ENCODE data around the gene ZKSCAN3. TPM values are rescaled to one million over a fixed set of nuclear protein-coding genes. Genes with fewer than 3 reads are reported as not detected.

Gene ZKSCAN3
- total RNA-seq, 1 donor from 2014 or later: 3.5 TPM

DNA sequence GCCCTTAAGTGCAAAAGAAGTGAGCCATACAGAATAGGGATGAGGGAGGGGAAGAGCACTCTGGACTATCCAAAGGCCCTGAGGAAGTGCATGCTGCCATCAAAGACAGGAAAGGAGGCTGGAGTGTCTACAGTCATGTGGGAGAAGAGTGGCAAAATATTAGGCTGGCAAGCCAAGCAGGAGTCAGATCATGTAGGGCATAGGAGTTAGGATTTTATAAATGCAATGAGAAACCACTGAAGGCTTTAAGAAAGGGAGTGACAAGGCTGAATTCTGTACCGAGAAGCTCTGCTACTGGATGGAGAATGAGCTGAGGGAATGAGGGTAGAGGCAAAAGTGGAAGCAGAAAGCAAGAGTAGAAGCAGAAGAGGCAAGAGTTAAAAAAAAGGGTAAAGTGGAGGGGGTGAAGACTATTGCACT is 16.1 kb upstream of the ZKSCAN3 start:
- Mint-ChIP-seq H3K27ac (no peak overlapping the region), H3K4me1 (ENCODE audit: low read depth) (peaks cover 4% of the 10 kb centered on the region), H3K4me3 (ENCODE audit: low read depth) (no peak overlapping the region), H3K36me3 (ENCODE audit: low read depth) (peaks cover 3% of the 10 kb centered on the region), H3K9me3 (peaks cover 18% of the 10 kb centered on the region), H3K27me3 (ENCODE audit: low read depth) (peaks cover 2% of the 10 kb centered on the region)
- intact Hi-C loops (cut with micrococcal nuclease): loop anchor here (5.0 to 10.0 kb wide), 2 partner anchors 51 to 109 kb away; partner anchors contain the start of genes PGBD1 and ZSCAN9
- no peak for DNase-seq (ENCODE audit: low spot score)

DNA sequence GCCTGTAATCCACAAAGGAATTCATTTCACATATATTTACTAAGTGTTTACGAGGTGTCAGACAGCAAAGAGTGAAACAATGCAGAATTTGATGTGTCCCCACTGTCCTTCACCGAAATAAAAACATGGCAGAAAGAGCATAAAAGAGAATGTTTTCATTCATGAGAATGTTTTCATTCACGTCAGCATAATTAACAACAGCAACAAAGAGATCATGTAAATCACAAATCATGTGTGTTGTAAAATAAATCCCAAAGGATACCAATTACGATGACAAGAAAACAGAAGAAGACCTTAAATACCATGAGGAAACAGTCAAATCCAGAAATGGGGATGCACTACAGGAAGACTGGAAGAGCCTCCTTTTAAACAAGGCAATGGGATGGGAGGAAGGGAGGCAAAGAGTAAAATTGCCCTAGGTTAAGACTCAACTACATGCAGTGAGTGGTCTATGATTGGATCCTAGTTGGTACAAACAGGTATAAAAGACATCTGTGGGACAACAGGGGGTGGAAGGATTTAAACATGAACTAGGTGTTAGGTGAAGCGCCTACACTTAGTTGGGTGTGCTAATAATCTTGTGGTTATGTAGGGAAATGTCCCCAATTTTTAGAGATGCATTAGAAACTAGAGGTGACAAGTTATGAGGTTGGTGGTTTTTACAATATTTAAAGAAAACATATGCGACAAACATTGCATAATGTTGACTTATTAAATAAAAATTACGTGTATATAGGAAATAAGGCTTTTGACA is 15.3 kb upstream of the ZKSCAN3 start:
- no peak overlapping the region for H3K4me3 Mint-ChIP-seq (ENCODE audit: low read depth)
- intact Hi-C loops (cut with micrococcal nuclease): loop anchor here (1.0 to 10.0 kb wide), 6 partner anchors 15 to 197 kb away; partner anchors contain the start of genes PGBD1, ZKSCAN3, ZKSCAN4 and ZSCAN26
- H3K27ac Mint-ChIP-seq: no peak overlapping the region
- DNase-seq (ENCODE audit: low spot score): no peak
- H3K4me1 Mint-ChIP-seq (ENCODE audit: low read depth): peaks cover 4% of the 10 kb centered on the region
- H3K36me3 Mint-ChIP-seq (ENCODE audit: low read depth): no peaks in the 10 kb centered on the region
- H3K9me3 Mint-ChIP-seq: peaks cover 10% of the 10 kb centered on the region
- H3K27me3 Mint-ChIP-seq (ENCODE audit: low read depth): peaks cover 2% of the 10 kb centered on the region

DNA sequence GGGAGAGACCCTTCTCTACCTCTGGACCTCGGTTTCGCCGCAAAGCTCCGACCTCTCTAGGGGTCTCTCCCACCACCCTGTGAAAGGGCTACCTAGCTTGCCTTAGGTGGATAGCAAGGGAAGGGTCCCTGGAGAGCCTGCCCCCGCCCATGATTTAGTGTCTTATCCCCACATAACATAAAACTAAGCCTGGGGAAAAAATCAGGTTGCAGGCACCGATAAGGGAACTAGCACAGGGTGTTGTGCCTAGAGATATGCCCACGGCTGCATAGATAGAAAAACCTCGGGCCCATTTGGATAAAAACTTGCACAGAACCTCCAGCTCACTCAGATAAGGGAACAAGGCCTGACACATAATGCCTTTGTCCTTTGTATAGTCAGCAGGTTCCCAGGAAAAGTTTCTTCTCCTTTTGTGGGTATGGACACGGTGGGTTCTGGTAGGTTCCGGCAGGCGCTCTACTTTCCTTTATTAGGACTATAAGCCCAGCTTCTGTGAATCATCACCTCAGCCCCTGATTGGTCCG is 14.6 kb upstream of the ZKSCAN3 start:
- H3K9me3 Mint-ChIP-seq: peaks cover 16% of the 10 kb centered on the region
- intact Hi-C loops (cut with micrococcal nuclease): loop anchor here (1.0 to 10.0 kb wide), 5 partner anchors 14 to 198 kb away; partner anchors contain the start of genes ZKSCAN3, ZKSCAN4, ZSCAN26 and ZSCAN9
- H3K4me3 Mint-ChIP-seq (ENCODE audit: low read depth): no peak overlapping the region
- peaks cover 4% of the 10 kb centered on the region for H3K4me1 Mint-ChIP-seq (ENCODE audit: low read depth)
- peaks cover 2% of the 10 kb centered on the region for H3K27me3 Mint-ChIP-seq (ENCODE audit: low read depth)
- H3K27ac Mint-ChIP-seq: no peak overlapping the region
- H3K36me3 Mint-ChIP-seq (ENCODE audit: low read depth): peaks cover 6% of the 10 kb centered on the region
- no peak for DNase-seq (ENCODE audit: low spot score)

DNA sequence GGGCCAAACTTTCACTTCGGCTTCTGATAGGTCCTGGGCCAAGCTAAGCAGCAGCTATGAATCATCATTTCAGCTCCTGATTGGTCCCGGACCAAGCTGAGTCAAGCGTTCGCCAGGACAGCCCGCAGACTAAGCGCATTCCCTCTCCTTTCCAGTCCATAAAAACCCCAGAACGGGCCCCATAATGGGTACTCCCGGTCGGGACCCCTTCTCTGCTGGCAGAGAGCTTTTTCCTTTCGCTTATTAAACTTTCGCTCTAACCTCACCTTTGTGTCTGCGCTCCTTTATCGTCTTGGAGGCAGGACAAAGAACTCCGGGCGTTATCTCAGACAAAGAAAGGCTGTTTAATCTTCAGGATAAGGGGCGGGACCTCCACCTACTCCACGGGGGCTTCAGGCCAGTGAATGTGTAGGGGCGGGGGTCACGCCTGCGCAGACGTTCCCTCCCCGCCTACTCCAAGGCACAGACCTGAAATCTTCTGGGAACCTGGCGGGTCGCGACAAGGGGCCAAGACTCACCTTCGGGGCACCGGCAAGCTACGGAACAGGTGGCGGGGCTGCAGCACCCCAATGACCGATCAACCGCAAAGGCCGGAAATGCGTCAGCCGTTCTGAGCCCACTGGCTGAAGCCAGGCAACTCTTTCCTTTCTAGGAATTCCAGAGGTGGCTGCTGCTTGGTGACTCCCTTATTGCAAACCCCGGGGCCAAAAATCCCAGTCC is 14.0 kb upstream of the ZKSCAN3 start, which contains the start of gene ZSCAN31:
TSS of gene ZSCAN31 (minus strand) at position 585 of the 720 bp plus-strand sequence. CDS start 6,465 bp downstream, outside the sequence.
- Mint-ChIP-seq H3K36me3 (ENCODE audit: low read depth) (peaks cover 11% of the 10 kb centered on the region), H3K27me3 (ENCODE audit: low read depth) (peaks cover 2% of the 10 kb centered on the region), H3K4me3 (ENCODE audit: low read depth) (no peak within 1 kb of the TSS), H3K4me1 (ENCODE audit: low read depth) (peaks cover 4% of the 10 kb centered on the region), H3K27ac (no peak within 1 kb of the TSS), H3K9me3 (peaks cover 19% of the 10 kb centered on the region)
- DNase-seq (ENCODE audit: low spot score): peak; percentile 70
- intact Hi-C loops (cut with micrococcal nuclease): loop anchor here (1.0 to 10.0 kb wide), 5 partner anchors 14 to 198 kb away; partner anchors contain the start of genes ZKSCAN3, ZKSCAN4, ZSCAN26 and ZSCAN9

DNA sequence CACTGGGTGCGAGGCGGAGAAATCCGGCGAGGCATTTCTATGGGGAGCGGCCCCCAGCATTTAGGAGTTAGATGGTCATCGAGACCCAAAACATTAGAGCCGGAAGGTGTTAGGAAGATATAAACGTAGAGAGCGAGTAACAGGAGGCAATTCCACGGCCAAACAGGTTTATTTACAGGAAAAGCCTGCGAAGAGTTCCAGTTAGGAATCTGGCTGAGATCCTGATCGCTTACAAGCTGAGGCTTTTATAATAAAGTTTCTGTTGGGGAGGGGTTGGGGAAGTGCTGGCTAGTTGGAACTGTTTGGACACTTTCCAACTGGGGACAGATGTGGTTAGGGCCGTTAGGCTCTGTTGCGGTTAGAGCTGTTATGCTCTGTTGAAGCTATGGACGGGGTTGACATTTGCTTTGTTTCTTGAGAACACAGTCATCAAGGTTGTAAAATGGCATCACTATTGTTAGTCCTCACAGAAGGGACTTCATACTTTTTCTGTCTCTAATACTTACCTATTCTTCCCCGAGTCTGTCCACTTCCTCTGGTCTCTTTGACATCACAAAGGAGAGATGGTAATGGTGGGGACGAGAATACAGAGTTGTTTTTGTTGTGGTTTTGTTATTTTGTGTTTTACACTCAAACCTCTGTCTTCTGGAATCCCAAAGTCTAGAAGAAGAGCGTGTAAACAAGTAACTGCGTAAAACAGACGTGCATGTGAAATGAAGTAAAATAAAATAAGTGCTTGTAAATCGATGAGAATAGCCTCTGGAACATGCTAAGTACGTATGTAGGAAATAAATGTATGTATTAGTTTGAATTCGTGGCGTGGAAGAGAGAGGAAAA is 13.2 kb upstream of the ZKSCAN3 start:
- H3K9me3 Mint-ChIP-seq: peaks cover 24% of the 10 kb centered on the region
- H3K36me3 Mint-ChIP-seq (ENCODE audit: low read depth): peaks cover 14% of the 10 kb centered on the region
- H3K27me3 Mint-ChIP-seq (ENCODE audit: low read depth): peaks cover 2% of the 10 kb centered on the region
- intact Hi-C loops (cut with micrococcal nuclease): loop anchor here (5.0 to 10.0 kb wide), 3 partner anchors 69 to 199 kb away; partner anchors contain the start of genes ZSCAN26 and ZSCAN9
- DNase-seq (ENCODE audit: low spot score): no peak
- H3K4me1 Mint-ChIP-seq (ENCODE audit: low read depth): peaks cover 4% of the 10 kb centered on the region
- no peak overlapping the region for H3K4me3 Mint-ChIP-seq (ENCODE audit: low read depth)
- H3K27ac Mint-ChIP-seq: no peak overlapping the region

DNA sequence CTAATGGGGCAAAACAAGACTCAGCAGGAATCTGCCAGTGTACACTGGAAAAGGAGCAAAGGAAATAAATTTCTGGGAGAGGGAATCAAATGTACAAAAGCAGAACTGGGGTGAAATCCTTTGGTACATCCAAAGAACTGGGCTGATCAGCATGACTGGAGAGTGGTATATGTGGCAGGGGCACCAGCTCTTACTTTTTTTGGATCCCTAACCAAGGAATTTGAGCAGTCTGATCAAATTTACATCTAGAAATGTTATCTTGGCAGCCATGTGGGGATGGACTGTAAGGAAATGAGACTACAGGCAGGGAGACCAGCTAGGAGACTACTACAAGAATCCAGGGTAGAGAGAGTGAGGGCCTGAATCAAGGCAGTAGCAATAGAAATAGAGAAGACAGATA is 12.6 kb upstream of the ZKSCAN3 start:
- peaks cover 14% of the 10 kb centered on the region for H3K36me3 Mint-ChIP-seq (ENCODE audit: low read depth)
- H3K27me3 Mint-ChIP-seq (ENCODE audit: low read depth): peaks cover under 1% of the 10 kb centered on the region
- intact Hi-C loops (cut with micrococcal nuclease): loop anchor here (5.0 to 10.0 kb wide), 3 partner anchors 70 to 200 kb away; partner anchors contain the start of genes ZSCAN26 and ZSCAN9

DNA sequence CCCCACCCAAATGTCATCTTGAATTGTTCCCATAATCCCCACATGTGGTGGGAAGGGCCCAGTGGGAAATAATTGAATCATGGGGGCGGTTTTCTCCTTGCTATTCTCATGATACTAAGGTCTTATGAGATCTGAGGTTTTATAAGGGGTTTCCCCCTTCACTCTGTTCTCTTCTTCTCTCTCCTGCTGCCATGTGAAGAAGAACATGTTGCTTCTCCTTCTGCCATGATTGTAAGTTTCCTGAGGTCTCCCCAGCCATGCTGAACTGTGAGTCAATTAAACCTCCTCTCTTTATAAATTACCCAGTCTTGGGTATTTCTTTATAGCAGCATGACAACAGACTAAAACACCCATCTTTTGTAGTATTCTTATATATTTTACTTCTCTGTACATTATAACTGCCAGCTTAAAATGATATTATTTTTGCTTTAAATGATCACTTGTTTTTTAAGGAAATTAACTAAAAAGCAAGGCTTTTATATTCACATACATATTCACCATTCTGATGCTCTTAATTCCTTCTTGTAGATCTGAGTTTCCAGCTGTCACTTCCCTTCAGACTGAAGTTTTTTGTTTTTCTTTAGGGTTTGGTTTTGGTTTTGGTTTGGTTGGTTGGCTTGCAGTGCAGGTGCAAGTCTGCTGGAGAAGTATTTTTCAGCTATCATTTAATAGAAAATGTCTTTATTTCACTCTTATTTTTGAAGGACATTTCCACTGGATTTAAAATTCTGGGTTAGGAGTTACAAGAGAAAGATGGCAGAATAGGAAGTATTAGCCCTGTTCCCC is 9.2 kb upstream of the ZKSCAN3 start:
- H3K4me3 Mint-ChIP-seq (ENCODE audit: low read depth): no peak overlapping the region
- H3K4me1 Mint-ChIP-seq (ENCODE audit: low read depth): no peaks in the 10 kb centered on the region
- H3K36me3 Mint-ChIP-seq (ENCODE audit: low read depth): peaks cover 14% of the 10 kb centered on the region
- intact Hi-C loops (cut with micrococcal nuclease): no loop called here
- H3K27me3 Mint-ChIP-seq (ENCODE audit: low read depth): peaks cover 11% of the 10 kb centered on the region
- H3K27ac Mint-ChIP-seq: no peak overlapping the region
- H3K9me3 Mint-ChIP-seq: peaks cover 24% of the 10 kb centered on the region
- no peak for DNase-seq (ENCODE audit: low spot score)

More for the DNA sequence above, 12.6 kb upstream of the ZKSCAN3 start:
- Mint-ChIP-seq H3K9me3 (peaks cover 25% of the 10 kb centered on the region), H3K4me1 (ENCODE audit: low read depth) (peaks cover 4% of the 10 kb centered on the region), H3K4me3 (ENCODE audit: low read depth) (no peak overlapping the region), H3K27ac (no peak overlapping the region)
- no peak for DNase-seq (ENCODE audit: low spot score)

DNA sequence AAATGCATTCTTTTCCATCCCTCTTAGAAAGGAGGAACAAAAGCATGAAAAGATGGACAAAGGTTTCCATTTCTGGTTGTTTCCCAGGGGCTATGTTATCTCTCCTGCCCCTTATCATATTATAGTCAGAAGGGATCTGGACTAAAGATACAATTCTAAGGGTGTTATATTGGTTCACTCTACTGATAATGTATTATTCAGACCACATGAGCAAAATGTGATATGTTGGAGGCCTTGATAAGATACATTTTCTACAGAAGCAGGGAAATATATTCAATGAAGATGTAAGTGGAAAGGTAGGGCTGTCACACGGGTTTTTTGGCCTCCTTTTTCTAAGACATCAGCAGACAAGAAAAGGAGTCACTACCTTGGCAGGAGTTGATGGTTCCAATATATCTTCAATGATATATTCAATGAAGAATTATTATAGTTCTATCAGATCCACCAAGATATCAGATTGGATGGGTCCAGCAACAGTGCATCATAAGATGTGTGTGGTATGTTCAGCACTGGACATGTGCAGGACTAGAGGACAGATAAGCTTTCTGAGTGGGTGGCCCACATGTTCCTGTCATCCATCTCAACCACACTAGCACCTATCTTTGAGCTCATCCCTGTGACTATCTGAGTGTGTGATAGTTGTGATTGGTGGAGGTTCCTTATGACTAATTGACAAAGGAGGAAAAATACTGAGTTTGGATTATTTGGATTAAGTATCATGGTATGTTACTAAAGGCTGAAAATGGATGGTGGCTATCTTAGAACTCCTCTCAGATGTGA is 5.7 kb upstream of the ZKSCAN3 start:
- H3K27me3 Mint-ChIP-seq (ENCODE audit: low read depth): peaks cover 26% of the 10 kb centered on the region
- intact Hi-C loops (cut with micrococcal nuclease): no loop called here
- peaks cover 24% of the 10 kb centered on the region for H3K9me3 Mint-ChIP-seq
- H3K36me3 Mint-ChIP-seq (ENCODE audit: low read depth): peaks cover 14% of the 10 kb centered on the region
- no peak overlapping the region for H3K27ac Mint-ChIP-seq
- no peak for DNase-seq (ENCODE audit: low spot score)
- H3K4me1 Mint-ChIP-seq (ENCODE audit: low read depth): no peaks in the 10 kb centered on the region
- H3K4me3 Mint-ChIP-seq (ENCODE audit: low read depth): no peak overlapping the region

DNA sequence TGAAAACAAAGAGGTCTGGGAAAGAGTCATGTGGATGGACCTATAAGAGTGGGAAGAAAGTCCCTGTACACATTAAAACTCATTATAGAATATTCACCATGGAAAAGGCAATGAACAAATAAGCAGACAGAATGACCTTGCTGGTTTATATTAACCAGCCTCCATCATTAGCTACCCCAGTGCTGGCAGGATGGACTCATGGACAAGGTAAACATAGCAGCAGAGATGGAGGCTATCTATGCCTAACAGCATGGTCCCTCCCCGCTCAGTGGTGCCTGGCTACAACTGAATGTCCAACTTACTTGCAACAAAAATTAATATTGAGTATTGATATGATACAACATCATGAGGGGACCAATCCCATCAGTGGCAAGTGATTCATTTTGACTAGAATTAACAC is 4.5 kb upstream of the ZKSCAN3 start:
- peaks cover 7% of the 10 kb centered on the region for H3K4me1 Mint-ChIP-seq (ENCODE audit: low read depth)
- no peak overlapping the region for H3K27ac Mint-ChIP-seq
- no peak for DNase-seq (ENCODE audit: low spot score)
- peaks cover 28% of the 10 kb centered on the region for H3K27me3 Mint-ChIP-seq (ENCODE audit: low read depth)
- peaks cover 10% of the 10 kb centered on the region for H3K36me3 Mint-ChIP-seq (ENCODE audit: low read depth)
- H3K9me3 Mint-ChIP-seq: peaks cover 17% of the 10 kb centered on the region
- intact Hi-C loops (cut with micrococcal nuclease): loop anchor here (5.0 kb wide), 1 partner anchor 52 kb away; the partner anchor contains the start of gene ZSCAN12
- no peak overlapping the region for H3K4me3 Mint-ChIP-seq (ENCODE audit: low read depth)

DNA sequence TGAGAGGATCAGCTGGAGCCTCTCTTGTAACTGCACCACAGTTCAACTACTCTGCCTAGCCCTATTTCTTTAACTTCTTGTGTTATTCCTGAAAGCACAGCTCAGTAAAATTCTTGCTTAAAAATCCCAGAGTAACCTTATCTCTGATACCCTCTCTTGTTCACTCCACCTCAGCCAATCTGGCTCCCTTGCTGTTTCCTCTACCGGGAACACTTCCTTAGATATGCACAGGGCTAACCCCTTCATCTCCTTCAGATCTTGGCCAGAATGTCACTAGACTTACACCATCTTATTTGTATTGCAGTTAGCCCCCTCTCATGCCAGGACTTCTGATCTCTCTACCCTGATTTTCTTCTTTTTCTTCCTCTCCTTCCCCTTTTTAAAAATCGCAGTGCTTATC is 2.6 kb upstream of the ZKSCAN3 start:
- Mint-ChIP-seq H3K4me3 (ENCODE audit: low read depth) (no peak overlapping the region), H3K27me3 (ENCODE audit: low read depth) (peaks cover 28% of the 10 kb centered on the region), H3K9me3 (no peaks in the 10 kb centered on the region), H3K36me3 (ENCODE audit: low read depth) (peaks cover 9% of the 10 kb centered on the region), H3K4me1 (ENCODE audit: low read depth) (peaks cover 20% of the 10 kb centered on the region), H3K27ac (no peak overlapping the region)
- intact Hi-C loops (cut with micrococcal nuclease): loop anchor here (5.0 kb wide), 1 partner anchor 50 kb away; the partner anchor contains the start of gene ZSCAN12
- DNase-seq (ENCODE audit: low spot score): no peak

Measured in activated T-helper 2 cell treated with anti-CD3 and anti-CD28 coated beads, Interferon-gamma antibody, Interleukin-2, Interleukin-4, amounts not matched to agents 10 μg/mL and 5 μg/mL and 100 μg/mL, durations not matched to agents 14 hours and 24 hours and 36 hours (primary cell).